Measurements from ENCODE around the gene DACH2. TPM values are rescaled to one million over a fixed set of nuclear protein-coding genes. Genes with fewer than 3 reads are reported as not detected.

Gene DACH2
- total RNA-seq, 1 donor from 2014 or later, result 0.13 TPM

GRCh38 chrX:86295293-86295692 lies 147.0 kb downstream of the DACH2 start:
- no peak for DNase-seq (ENCODE audit: low read depth)
- Histone ChIP-seq H3K36me3 (ENCODE audit: control insufficient read depth, insufficient read depth, low read length) (no peaks in the 10 kb centered on the region), H3K27me3 (ENCODE audit: control insufficient read depth, insufficient read depth, low read length) (no peaks in the 10 kb centered on the region), H3K4me3 (ENCODE audit: low read depth, low read length) (no peak overlapping the region)
- no peak for TF ChIP-seq CTCF (IDR thresholded peaks at IDR 0.05; ENCODE audit: insufficient read depth, low read length, poor library complexity, severe bottlenecking)

- Histone ChIP-seq H3K27me3 (ENCODE audit: control insufficient read depth, insufficient read depth, low read length) (no peaks in the 10 kb centered on the region), H3K36me3 (ENCODE audit: control insufficient read depth, insufficient read depth, low read length) (no peaks in the 10 kb centered on the region), H3K4me3 (ENCODE audit: low read depth, low read length) (no peak overlapping the region)
- no peak for TF ChIP-seq CTCF (IDR thresholded peaks at IDR 0.05; ENCODE audit: insufficient read depth, low read length, poor library complexity, severe bottlenecking)
- no peak for DNase-seq (ENCODE audit: low read depth)
These were observed 174.7 kb downstream of the DACH2 start for GRCh38 chrX:86322913-86323312.

GRCh38 chrX:86329174-86329573 lies 180.9 kb downstream of the DACH2 start:
- H3K36me3 ChIP-seq (ENCODE audit: control insufficient read depth, insufficient read depth, low read length), result no peaks in the 10 kb centered on the region
- H3K4me3 ChIP-seq (ENCODE audit: low read depth, low read length), result no peak overlapping the region
- H3K27me3 ChIP-seq (ENCODE audit: control insufficient read depth, insufficient read depth, low read length), result no peaks in the 10 kb centered on the region
- no peak for DNase-seq (ENCODE audit: low read depth)
- no peak for TF ChIP-seq CTCF (IDR thresholded peaks at IDR 0.05; ENCODE audit: insufficient read depth, low read length, poor library complexity, severe bottlenecking)

GRCh38 chrX:86348669-86349068 lies 200.4 kb downstream of the DACH2 start:
- H3K4me3 ChIP-seq (ENCODE audit: low read depth, low read length), result no peak overlapping the region
- no peak for TF ChIP-seq CTCF (IDR thresholded peaks at IDR 0.05; ENCODE audit: insufficient read depth, low read length, poor library complexity, severe bottlenecking)
- H3K36me3 ChIP-seq (ENCODE audit: control insufficient read depth, insufficient read depth, low read length), result no peaks in the 10 kb centered on the region
- H3K27me3 ChIP-seq (ENCODE audit: control insufficient read depth, insufficient read depth, low read length), result no peaks in the 10 kb centered on the region
- no peak for DNase-seq (ENCODE audit: low read depth)

- Histone ChIP-seq H3K36me3 (ENCODE audit: control insufficient read depth, insufficient read depth, low read length) (no peaks in the 10 kb centered on the region), H3K27me3 (ENCODE audit: control insufficient read depth, insufficient read depth, low read length) (no peaks in the 10 kb centered on the region), H3K4me3 (ENCODE audit: low read depth, low read length) (no peak overlapping the region)
- TF ChIP-seq CTCF (IDR thresholded peaks at IDR 0.05; ENCODE audit: insufficient read depth, low read length, poor library complexity, severe bottlenecking), result no peak
- DNase-seq (ENCODE audit: low read depth), result no peak
These were observed 200.9 kb downstream of the DACH2 start for GRCh38 chrX:86349115-86349514.

GRCh38 chrX:86369847-86370630 lies 221.8 kb downstream of the DACH2 start:
- no peak for DNase-seq (ENCODE audit: low read depth)
- no peak for TF ChIP-seq CTCF (IDR thresholded peaks at IDR 0.05; ENCODE audit: insufficient read depth, low read length, poor library complexity, severe bottlenecking)
- H3K36me3 ChIP-seq (ENCODE audit: control insufficient read depth, insufficient read depth, low read length), result no peaks in the 10 kb centered on the region
- H3K27me3 ChIP-seq (ENCODE audit: control insufficient read depth, insufficient read depth, low read length), result no peaks in the 10 kb centered on the region
- H3K4me3 ChIP-seq (ENCODE audit: low read depth, low read length), result no peak overlapping the region
